HG02642 (cell line): ENCODE data around the gene SERPIND1.
"Not testable (repeated sequence)": the region's sequence is repeated elsewhere in the genome, so short reads cannot be mapped to it uniquely, and the experiment has no call there.

ENCODE experiments used
- ATAC-seq: cut with Tn5 transposase; IDR thresholded peaks from one replicate; pipeline ENCODE4 v1.9.1; 2021; ENCODE audit warnings: mild to moderate bottlenecking; ENCODE audit not compliant: unreplicated experiment, poor library complexity

The SERPIND1 gene

DNA sequence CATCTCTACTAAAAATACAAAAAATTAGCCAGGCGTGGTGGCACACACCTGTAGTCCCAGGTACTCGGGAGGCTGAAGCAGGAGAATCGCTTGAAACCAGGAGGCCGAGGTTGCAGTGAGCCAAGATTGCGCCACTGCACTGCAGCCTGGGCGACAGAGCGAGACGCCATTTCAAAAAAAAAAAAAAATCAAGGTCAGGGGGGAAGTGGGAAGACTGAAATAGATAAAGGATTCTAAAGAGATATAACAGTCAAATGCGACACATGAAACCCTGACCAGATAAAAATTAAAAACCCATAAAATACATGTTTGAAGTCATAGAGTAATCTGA lies 4.5 kb upstream of the SERPIND1 start:
- not testable (repeated sequence) for ATAC-seq

GRCh38 chr22:20771918-20772625 lies 1.8 kb upstream of the SERPIND1 start:
- no peak for ATAC-seq

DNA sequence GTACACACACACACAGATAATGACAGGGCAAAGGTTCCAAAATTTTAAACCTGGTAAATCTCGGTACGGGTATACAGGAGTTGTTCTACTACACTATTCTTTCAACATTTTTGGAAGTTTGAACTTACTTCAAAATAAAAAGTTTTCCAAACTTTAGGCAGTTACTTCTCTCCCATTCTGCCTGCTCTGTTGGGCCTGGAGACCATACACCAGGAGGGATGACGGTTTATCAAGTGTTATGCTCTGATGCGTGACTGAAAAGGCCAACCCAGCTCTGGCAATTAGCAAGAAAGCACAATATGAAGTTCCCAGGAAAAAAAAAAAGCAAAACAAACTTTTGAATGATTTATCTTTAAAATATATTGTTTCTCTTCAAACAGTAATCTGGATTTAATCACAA lies 969 bp downstream of the SERPIND1 start:
- no peak for ATAC-seq

- ATAC-seq, result no peak
Measured at GRCh38 chr22:20775342-20775895, 1.5 kb downstream of the SERPIND1 start.

DNA sequence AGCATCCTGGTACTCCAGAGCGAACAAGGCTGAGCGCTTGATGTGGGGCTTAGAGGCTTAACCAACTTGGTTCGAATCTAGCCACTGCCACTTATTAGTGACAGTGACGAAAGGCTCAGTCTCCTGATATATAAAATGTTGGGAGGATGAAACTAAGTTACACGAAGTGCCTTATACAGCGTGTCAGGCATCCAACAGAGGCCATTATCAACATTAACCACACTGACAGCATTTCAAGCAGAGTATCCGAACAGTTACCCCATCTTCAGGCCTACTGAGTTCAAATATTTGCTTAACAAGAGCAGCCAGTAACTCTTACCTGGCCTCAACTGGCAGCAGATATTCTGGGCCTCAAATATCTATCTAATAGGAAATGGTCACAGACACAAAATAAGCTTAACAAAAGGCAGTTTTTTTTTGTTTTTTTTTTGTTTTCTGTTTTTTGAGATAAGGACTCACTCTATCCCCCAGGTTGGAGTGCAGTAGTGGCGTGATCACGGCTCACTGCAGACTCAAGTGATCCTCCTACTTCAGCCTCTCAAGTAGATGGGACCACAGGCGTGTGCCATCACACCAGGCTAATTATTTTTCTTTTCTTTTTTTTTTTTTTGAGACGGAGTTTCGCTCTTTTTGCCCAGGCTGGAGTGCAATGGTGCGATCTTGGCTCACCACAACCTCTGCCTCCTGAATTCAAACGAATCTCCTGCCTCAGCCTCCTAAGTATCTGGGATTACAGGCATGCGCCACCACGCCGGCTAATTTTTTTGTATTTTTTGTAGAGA lies 2.9 kb downstream of the SERPIND1 start:
- ATAC-seq, result no peak

DNA sequence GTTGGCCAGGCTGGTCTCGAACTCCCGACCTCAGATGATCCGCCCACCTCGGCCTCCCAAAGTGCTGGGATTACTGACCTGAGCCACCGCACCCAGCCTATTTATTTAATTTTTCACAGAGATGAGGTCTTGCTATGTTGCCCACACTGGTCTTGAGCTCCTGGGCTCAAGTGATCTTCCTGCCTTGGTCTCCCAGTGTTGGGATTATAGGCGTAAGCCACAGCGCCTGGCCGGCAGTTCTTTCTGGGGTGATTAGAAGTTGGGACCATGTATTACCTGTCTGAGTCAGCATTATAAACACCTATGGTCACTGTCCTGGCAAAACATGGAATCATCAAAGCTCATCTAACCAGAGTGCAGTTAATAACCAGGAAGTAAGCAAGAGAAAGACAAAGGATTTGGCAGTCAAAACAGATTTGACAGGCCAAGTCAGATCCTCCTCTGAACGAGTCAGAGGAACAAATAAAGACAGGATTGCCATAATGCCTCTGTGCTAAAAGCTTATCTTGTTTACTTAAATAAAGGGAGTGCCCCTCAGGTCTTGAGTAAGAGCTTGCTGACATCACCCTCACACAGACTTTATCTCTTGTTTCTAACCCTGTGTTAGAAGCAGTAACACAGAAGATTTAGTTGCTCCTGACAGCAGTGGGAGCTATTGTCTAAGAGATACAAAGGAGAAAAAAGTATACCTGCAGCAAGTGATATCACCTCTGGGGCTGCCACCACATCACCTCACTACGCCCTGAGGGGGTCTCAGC lies 3.7 kb downstream of the SERPIND1 start:
- ATAC-seq, result no peak

GRCh38 chr22:20779014-20779817 lies 5.3 kb downstream of the SERPIND1 start:
- ATAC-seq, result no peak

- no peak for ATAC-seq
Measured at GRCh38 chr22:20779818-20780158, 5.9 kb downstream of the SERPIND1 start.

DNA sequence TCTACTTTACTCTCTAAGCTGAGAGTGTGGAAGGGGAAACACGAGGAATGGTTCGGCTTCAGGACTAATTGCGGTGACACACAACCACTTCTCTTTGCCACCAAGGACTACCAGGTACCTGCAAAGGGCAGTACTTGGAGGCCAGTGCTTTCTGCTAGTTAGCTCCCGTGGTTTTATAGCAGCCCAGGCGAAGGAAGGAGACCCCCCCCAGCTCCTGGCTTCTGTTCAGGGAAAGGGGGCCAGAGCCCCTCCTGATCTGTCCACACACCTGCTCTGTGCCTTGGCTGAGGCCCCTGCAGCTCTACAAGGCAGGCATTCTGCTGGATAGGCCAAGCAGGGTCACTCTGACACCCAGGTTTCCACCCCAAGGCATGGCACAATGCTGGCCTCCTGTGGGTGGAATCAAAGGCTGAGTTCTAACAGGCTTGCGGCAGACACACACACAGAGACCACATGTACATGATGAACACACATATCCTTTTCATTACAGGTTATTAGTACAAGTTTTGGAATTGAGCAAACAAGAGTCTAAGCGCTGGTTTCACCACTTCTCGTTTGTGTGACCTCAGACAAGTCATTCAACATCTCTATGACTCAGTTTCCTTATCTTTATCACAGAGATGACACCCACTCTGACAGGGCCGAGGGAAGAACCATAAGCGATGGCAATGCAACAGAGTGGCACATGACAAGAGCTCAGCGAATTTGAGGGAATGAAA lies 7.5 kb downstream of the SERPIND1 start:
- ATAC-seq, result no peak

- no peak for ATAC-seq
Measured at GRCh38 chr22:20782083-20782482, 8.2 kb downstream of the SERPIND1 start.

- no peak for ATAC-seq
Measured at GRCh38 chr22:20782596-20783299, 8.8 kb downstream of the SERPIND1 start.

DNA sequence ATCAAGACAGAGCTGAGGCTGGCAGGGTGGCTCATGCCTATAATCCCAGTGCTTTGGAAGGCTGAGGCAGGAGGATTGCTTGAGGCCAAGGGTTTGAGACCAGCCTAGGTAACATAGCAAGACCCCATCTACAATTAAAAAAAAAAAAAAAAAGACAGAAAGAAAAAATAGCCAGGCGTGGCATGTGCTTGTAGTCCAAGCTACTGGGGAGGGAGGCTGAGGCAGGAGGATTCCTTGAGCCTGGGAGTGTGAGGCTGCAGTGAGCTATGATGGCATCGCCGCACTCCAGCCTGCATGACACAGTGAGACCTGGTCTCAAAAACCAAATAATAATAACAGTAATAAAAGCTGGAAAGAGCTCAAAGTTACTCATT lies 9.4 kb downstream of the SERPIND1 start:
- no peak for ATAC-seq

GRCh38 chr22:20783844-20784723 lies 10.2 kb downstream of the SERPIND1 start:
- ATAC-seq, result no peak

DNA sequence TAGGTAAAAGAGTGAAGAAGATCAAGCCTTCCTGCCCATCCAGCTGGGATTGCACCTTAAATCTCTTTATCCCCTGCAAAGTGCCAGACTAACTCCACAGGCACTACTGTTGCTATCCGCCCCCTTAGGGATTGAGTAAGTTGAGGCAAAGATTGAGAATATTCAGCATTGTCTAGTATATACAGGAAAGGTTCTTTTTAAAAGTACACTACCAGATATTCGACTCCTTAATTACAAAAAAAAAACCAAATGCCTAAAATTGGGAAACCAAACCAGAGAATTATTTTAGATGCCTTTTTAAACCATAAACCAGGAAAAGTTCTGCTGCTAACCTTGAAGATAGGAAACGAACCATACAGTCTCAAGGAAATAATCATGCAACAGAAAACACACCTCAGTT lies 11.5 kb downstream of the SERPIND1 start:
- ATAC-seq, result no peak

GRCh38 chr22:20786048-20786447 lies 12.1 kb downstream of the SERPIND1 start:
- ATAC-seq, result no peak

DNA sequence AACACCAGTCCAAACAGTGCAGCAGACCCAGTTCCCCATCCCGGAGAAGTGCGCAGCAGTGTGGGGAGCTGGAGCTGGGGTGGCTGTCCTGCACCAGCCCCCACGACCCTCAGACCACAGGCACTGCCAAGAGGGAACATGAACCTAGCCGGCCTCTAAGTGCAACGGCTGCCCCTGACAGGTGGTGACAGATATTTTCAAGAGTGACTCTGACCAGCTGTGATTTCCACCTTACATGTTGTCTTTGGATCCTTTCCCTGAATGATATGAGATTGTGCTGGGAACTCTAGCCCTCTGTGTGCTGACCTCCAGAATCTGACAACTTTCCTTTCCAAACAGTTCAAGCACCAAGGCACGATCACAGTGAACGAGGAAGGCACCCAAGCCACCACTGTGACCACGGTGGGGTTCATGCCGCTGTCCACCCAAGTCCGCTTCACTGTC lies 12.6 kb downstream of the SERPIND1 start:
- ATAC-seq, result no peak

- no peak for ATAC-seq
Measured at GRCh38 chr22:20787223-20787622, 13.3 kb downstream of the SERPIND1 start.
